NCI-H1694 (cell line): ENCODE results near the gene ZFYVE28.

Experiments
- DNase-seq: peaks from one replicate; lab custom pipeline; 2025; lab: John Stamatoyannopoulos, UW

The ZFYVE28 gene

GRCh38 chr4:2303121-2303685 lies 115.2 kb downstream of the ZFYVE28 start:
- no peak for DNase-seq

DNA sequence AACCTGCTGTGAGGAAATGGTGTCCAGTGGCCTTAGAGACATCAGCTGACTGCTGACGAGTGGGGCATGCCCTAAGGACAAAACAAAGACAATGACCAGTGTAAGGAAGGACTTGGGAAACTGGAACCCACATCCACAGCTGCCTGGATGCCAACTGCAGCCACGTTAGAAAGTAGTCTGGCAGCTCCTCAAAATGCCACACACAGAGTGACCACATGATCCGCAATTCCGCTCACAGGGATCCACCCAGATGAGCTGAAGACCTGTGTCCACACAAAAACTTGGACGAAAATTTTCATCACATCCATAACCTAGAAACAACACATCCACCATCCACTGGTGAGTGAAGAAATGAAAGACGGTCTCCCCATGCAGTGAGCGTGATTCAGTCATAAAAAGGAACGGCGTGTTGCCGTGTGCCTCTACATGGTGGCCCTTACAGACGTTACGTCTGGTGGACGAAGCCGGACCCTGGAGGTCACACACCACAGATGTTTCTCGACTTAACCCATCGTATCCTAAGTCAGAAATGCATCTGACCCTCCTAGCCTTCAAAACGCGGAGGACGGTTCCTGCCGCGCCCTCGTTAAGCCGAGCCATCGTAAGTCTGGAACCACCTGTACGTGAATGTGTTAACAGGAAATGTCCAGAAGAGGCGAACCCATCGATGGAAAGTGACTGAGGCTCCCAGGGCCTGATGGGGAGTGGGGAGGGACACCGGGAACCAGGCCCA lies 115.9 kb downstream of the ZFYVE28 start:
- no peak for DNase-seq

DNA sequence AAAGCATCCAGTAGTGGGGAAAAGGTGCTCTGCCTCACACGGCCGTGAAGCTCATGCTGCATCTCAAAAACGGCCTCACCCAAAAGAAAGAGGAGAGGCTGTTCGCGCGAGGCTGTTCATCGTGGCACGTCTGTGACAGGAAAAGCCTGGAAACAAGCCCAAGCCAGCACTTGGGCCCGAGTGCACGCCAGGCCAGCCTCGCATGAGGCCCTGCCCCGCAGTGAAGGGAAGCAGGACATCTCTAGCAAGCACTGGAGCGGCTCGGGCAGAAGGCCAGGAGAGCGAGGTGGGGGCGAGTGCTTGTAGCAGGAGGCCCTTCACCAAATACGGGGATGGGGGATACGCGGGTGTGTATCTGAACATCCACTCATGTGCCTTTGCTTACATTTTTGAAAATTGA lies 116.6 kb downstream of the ZFYVE28 start:
- no peak for DNase-seq

DNA sequence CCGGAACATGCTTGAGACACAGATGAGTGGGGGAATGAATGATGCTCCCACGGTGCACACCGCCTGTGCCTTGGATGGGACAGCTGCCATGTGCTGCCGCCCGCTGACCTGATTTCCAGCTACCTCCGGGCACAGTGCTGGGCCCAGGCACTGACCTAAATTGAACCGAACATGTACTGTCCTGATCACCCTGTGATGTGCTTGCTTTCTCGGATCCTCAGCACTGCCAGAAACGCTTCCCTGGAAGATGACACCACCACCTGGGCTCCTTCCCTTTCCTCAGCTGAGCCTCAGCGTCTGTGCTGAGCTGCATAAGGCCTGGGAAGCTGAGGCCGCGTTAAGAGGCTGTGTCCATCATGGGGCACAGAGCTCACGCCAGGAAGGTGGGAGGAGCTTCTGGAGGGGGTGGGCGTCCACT lies 117.2 kb downstream of the ZFYVE28 start:
- no peak for DNase-seq

DNA sequence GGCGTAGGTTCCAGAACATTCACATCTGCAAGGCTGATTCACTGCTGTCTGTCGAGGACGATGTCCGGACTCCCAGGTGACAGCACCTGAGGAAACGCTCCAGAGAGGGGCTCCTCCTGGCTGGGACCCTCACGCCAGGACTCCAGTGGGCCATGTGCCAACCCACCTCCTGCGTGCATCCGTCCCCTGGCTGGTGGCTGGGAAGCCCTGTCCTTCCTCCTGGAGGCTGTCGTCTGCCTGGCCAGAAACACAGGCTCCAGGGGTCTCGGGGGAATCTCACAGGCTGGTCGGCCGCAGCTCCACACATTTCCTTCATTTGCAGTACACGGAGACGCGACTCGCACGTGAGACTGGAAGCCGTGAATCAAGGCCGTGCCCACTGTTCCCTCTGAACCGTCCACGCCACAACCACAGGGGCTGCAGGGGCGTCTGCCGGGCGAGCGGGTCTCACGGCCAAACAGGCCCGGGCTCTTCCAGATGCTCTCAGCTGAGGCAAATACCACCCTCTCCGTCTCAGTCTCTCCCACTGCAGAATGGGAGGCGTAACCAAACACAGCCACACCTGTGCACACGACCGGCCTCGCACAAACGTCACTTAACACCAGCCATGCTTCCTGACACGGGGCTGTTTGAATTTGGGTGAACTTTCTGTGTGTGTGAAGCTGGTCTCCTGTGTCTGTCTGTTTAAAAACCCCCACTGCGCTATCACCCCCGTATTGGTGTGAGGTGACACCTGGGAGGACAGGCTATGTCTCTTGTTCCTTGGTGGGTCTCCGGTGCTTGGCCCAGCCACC lies 117.8 kb downstream of the ZFYVE28 start:
- DNase-seq, result no peak

GRCh38 chr4:2299794-2300193 lies 118.7 kb downstream of the ZFYVE28 start:
- no peak for DNase-seq

GRCh38 chr4:2298532-2298991 lies 119.9 kb downstream of the ZFYVE28 start:
- DNase-seq, result no peak

DNA sequence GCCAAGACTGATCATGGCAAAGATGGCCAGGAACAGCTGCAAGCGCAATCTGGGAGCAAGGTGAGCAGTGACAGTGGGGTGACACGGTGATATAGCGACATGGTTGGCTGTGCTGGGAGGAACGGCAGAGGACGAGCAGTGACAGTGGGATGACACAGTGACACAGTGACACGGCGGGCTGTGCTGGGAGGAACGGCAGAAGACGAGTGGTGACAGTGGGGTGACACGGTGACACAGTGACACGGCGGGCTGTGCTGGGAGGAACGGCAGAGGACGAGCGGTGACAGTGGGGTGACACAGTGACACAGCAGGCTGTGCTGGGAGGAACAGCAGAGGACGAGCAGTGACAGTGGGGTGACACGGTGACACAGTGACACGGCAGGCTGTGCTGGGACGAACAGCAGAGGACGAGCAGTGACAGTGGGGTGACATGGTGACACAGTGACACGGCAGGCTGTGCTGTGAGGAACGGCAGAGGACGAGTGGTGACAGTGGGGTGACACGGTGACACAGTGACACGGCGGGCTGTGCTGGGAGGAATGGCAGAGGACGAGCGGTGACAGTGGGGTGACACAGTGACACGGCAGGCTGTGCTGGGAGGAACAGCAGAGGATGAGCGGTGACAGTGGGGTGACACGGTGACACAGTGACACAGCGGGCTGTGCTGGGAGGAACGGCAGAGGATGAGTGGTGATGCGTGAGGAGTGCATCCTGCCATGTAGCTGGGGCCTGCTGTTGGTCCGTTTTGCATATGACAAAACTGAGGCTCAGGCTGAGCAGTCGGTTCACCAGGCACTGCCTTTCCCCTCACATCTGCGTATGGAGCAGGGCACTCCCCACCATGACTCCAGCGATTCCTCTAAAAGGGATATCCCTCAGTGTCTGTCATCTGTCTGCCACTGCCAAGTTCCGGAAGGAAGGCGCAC lies 120.6 kb downstream of the ZFYVE28 start:
- DNase-seq, result no peak

- DNase-seq, result no peak
Observed at GRCh38 chr4:2296631-2297601, 121.5 kb downstream of the ZFYVE28 start.

DNA sequence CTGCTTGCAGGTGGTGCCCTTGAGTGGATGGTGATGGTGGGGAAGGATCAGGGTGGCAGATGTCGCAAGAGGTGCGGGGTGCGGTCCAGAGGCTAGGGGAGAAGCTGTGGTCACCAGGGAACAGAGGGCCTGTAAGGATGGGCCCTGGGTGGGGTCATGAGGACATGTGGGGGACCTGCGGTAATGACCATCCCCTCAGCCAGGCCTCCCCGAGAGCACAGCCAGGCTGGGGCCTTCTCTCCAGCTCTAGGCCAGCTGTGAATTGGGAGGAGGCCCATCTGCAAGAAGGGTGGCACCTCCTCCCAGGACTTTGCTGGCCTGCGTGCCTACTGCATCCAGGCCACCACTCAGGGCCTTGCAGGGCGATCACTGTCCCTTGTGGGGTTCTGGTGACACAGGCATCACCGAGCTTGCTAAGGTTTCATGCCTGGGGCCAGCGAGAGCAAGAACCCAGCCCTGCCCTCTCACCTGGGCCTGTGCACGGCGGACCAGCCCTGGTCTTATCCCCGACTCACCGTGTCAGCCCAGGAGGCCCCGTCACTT lies 122.5 kb downstream of the ZFYVE28 start:
- no peak for DNase-seq

- DNase-seq, result no peak
Observed at GRCh38 chr4:2295500-2295899, 122.9 kb downstream of the ZFYVE28 start.

DNA sequence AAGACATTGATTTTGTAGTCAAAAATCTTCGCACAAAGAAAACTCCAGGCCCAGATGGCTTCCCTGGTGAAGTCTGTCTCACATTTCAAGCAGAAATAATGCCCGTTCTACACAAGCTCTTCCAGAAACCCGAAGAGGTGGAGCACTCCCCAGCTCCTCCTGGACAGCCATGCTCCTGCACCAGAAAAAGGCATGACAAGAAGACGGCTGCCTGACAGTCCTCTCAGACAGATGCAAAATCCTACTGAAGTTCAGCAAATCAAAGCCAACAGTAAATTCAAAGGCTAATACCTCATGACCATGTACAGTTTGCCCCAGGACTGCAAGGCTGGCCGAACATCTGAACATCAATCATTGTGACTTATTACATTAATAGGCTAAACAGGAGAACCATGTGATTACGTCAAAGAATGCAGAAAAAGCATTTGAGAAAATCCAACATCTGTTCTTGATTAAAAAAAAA lies 125.8 kb downstream of the ZFYVE28 start:
- DNase-seq, result no peak

GRCh38 chr4:2291705-2292645 lies 126.5 kb downstream of the ZFYVE28 start:
- no peak for DNase-seq

- DNase-seq, result no peak
Observed at GRCh38 chr4:2290974-2291704, 127.3 kb downstream of the ZFYVE28 start.

GRCh38 chr4:2290488-2290887 lies 128.0 kb downstream of the ZFYVE28 start:
- no peak for DNase-seq

GRCh38 chr4:2289955-2290333 lies 128.5 kb downstream of the ZFYVE28 start:
- DNase-seq, result no peak

GRCh38 chr4:2289311-2289954 lies 129.0 kb downstream of the ZFYVE28 start:
- no peak for DNase-seq

DNA sequence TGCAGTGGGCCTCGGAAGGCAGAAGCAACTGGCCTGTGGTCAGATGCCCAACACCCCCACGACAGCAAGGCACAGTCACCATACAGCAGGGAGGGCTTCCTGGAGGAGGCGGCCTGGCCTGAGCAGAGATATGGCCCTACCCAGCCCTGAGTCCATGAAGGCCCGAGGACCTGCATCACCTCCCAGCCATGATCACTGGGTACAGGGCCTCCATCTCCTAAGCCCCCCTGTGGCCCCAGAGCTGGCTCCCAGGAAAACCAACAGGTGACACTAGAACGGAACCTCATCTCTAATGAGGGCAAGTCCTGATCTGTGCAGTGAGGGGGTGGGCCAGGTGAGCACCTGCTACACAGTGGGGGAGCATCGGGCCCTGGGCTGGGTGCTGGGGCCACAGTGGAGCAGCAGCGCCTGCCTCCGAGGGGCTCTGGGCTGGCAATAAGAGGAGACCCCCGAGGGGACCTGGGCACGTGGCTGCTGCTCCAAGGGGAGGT lies 130.3 kb downstream of the ZFYVE28 start:
- DNase-seq, result no peak
